A549 treated with Hydrocortisone at 1 μM for 4 hours (cell line): Measurements from ENCODE around the gene DUX4. TPM values are rescaled to one million over a fixed set of nuclear protein-coding genes. Genes with fewer than 3 reads are reported as not detected.

ENCODE experiments used
- total RNA-seq: library from RNA; stranded (reverse); fragments of 200-300 nt; extraction: Qiagen RNA extraction; gene quantifications from 5 replicates; pipeline ENCODE4 v1.2.3, GENCODE V29; 2022

The DUX4 gene
- not detected in 5 replicates for total RNA-seq

DNA sequence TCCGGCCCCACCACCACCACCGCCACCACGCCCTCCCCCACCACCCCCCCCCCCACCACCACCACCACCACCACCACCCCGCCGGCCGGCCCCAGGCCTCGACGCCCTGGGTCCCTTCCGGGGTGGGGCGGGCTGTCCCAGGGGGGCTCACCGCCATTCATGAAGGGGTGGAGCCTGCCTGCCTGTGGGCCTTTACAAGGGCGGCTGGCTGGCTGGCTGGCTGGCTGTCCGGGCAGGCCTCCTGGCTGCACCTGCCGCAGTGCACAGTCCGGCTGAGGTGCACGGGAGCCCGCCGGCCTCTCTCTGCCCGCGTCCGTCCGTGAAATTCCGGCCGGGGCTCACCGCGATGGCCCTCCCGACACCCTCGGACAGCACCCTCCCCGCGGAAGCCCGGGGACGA, at the start of gene DUX4:
TSS of gene DUX4 (plus strand) at position 347 of the 400 bp plus-strand sequence. CDS start at position 347, 0 bp downstream.

Other genes with a start within 250 kb of the DUX4 start
- gene FRG1, start 232.9 kb upstream of the DUX4 start, total RNA-seq: 35.4 to 43.1 TPM (median 36.9 TPM) in 5 replicates
- gene FRG2, start 146.5 kb upstream of the DUX4 start, total RNA-seq: 0.07 to 0.08 TPM in 2 of 5 replicates, not detected in the others
- gene DBET, start 109.3 kb upstream of the DUX4 start, total RNA-seq: not detected in 5 replicates